Measurements from ENCODE around the gene CPEB4.

CPEB4 gene

DNA sequence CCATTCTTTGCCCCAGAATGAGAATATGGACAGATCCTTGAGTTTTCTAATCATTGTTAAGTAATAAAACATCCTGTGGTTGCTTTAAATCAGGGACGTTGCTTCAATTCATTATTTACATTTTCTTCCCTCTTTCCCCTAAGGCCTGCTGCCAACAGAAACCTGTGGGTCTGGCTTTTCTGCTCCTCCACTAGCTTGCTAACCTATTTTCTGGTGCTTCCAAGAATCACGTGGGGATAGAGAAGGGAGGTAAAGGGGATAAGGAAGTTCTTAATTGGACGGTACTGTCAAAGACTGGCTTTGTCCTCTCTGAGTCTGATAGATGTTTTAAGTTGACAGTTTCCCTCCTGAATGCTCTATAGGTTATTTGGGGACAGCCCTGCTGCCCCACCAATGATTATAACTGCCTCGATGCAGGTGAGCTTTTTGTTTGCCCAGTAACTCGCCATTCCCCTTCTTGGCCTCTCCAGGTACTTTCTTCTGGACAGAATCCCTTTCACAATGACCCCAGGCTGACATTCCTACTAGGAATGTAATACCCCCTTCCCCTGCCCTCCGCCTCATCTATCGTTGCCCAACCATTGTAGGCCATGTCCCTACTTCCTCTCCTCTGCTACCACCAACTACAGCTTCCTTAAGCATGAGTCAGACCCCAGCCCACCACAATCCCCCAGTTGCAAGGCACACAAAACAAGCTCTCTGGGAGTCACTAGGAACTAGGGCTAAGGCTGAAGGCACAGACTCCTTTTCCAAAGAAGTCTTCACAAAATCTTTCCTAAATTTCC is 19.9 kb upstream of the CPEB4 start:
- TF ChIP-seq, protein P1, sequence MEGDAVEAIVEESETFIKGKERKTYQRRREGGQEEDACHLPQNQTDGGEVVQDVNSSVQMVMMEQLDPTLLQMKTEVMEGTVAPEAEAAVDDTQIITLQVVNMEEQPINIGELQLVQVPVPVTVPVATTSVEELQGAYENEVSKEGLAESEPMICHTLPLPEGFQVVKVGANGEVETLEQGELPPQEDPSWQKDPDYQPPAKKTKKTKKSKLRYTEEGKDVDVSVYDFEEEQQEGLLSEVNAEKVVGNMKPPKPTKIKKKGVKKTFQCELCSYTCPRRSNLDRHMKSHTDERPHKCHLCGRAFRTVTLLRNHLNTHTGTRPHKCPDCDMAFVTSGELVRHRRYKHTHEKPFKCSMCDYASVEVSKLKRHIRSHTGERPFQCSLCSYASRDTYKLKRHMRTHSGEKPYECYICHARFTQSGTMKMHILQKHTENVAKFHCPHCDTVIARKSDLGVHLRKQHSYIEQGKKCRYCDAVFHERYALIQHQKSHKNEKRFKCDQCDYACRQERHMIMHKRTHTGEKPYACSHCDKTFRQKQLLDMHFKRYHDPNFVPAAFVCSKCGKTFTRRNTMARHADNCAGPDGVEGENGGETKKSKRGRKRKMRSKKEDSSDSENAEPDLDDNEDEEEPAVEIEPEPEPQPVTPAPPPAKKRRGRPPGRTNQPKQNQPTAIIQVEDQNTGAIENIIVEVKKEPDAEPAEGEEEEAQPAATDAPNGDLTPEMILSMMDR (IDR thresholded peaks at IDR 0.05) = no peak
- DNase-seq (ENCODE audit: low spot score) = no peak
- H3K27ac ChIP-seq = no peak overlapping the region
- H3K4me3 ChIP-seq = no peak overlapping the region

DNA sequence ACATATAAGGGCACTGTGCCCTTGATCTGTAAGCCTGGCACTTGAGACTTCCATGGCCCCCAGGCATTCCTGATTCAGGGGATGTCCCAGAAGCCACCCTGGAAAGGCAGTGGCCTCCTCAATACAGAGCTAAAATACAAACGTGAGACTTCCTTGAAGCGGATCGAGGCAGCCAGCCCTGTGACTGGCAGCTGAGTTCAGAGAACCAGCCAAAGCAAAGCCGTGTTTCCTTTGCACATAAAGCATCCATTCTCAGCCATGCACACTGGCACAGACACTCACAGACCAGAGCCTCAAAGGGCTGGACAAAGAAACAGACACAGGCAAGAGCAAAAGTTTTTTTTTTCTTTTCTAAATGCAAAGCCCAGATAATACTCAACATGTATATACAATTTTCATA is 18.8 kb upstream of the CPEB4 start:
- TF ChIP-seq, protein P1 (IDR thresholded peaks at IDR 0.05) = no peak
- DNase-seq (ENCODE audit: low spot score) = no peak
- Histone ChIP-seq H3K4me3 (no peak overlapping the region), H3K27ac (no peak overlapping the region)

DNA sequence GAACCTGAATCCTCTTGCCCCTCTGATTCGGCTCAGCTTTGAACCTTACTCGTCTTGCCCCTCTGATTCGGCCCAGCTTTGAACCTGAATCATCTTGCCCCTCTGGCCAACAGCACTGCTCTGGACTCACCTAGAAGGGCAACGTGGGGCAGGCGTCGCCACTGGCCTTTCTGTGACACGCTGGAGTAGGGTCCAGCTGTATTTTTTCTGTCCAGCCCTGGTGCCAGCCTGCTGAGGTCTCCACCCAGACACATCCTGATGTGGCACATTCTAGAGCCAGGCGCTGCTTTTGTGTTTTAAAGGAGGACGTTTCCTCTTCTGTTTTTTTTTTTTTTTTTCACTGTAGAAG is 15.2 kb upstream of the CPEB4 start:
- Histone ChIP-seq H3K27ac (peak overlapping the region in 1 of 2 donors; percentile 66), H3K4me3 (no peak overlapping the region)
- DNase-seq (ENCODE audit: low spot score) = no peak
- TF ChIP-seq, protein P1 (IDR thresholded peaks at IDR 0.05) = no peak

DNA sequence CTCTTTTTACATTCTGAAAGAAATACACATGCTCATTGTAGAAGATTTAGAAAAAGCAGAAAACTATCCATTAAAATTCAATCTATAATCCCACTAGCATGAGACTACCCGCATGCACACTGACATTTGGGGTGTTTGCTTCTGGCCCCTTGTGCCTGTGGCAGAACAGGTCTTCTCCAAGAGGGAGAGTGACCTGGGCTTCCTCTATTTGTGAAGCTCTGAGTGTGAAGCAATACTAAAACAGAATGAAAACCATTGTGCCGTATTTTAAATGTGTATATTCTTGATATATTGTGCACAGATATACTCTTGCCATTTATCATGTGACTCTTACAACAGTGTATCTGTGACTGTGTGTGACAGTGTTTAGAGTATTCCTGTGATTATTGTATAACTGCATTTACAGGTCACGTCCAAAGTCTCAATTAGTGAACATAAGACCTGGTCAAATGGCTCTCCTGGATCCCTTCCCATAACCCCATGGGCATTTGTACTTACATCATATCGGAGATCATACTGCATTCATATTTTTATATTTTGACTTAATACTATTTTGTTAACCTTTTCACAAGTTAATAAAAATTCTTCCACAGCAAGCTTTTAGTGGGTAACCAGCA is 14.7 kb upstream of the CPEB4 start:
- Histone ChIP-seq H3K27ac (peak overlapping the region in 1 of 2 donors; percentile 54), H3K4me3 (no peak overlapping the region)
- TF ChIP-seq, protein P1 (IDR thresholded peaks at IDR 0.05) = no peak
- no peak for DNase-seq (ENCODE audit: low spot score)

DNA sequence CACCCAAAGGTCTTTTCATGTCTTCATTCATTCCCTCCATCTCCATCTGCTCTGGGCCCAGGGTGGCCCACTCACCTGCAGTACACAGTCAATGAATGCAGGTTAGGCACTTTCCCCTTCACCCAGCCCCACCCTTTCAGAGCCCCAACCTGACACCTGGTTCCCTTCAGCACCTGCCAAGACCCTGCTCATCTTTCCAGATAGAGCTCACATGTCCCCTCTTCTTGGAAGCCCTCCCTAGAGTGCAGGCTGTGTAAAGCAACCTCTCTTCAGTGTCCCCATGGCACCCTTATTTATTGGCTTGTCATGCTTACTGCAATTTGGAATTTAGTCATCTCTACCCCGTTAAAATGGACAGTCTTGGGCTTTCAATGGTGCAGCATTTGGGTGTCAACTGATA is 13.0 kb upstream of the CPEB4 start:
- TF ChIP-seq, protein P1 (IDR thresholded peaks at IDR 0.05) = no peak
- H3K27ac ChIP-seq = no peak overlapping the region
- no peak overlapping the region for H3K4me3 ChIP-seq
- no peak for DNase-seq (ENCODE audit: low spot score)

- no peak overlapping the region for H3K27ac ChIP-seq
Measured at GRCh38 chr5:173878224-173878967, 9.8 kb upstream of the CPEB4 start.

More at GRCh38 chr5:173878224-173878967, 9.8 kb upstream of the CPEB4 start:
- no peak overlapping the region for H3K4me3 ChIP-seq
- no peak for DNase-seq (ENCODE audit: low spot score)
- TF ChIP-seq, protein P1 (IDR thresholded peaks at IDR 0.05) = no peak

All from coronary artery (tissue), 2 donors.